HepG2 (cell line): ENCODE data around the gene SNAI3. TPM values are rescaled to one million over a fixed set of nuclear protein-coding genes. Genes with fewer than 3 reads are reported as not detected.
A peak's percentile ranks its signal among the peaks of the same experiment; 100 is the strongest.

Experiments
- ATAC-seq: fragments of 200-7000 bp; cut with Tn5 transposase; 3 replicates; pipeline ENCODE4 v1.9.1; 2020; ENCODE audit warnings: mild to moderate bottlenecking, moderate library complexity
- BruUV-seq: library from RNA; stranded (reverse); fragments of 400-500 nt; replicated peaks from 2 replicates; lab custom pipeline; 2021; lab: Mats Ljungman, UMichigan
- CTCF ChIA-PET: fragments of 300-600 bp; formaldehyde crosslinking; extraction: SDS; loops from one replicate; lab custom pipeline; 2021; ENCODE audit warnings: low total read pairs, inconsistent platforms, low intra/inter-chr PET ratio; lab: Yijun Ruan, JAX
- POLR2A ChIA-PET: fragments of 350-600 bp; sonication (Branson Sonifier 250); formaldehyde crosslinking; loops from one replicate; lab custom pipeline; 2020; ENCODE audit warnings: antibody characterized with exemption, inconsistent platforms; lab: Yijun Ruan, JAX
- DNase-seq: peaks from one replicate; pipeline ENCODE4 v3.0.0-alpha.2; 2015; ENCODE audit warnings: low spot score
- FAIRE-seq: peaks from 3 replicates; lab custom pipeline; 2011; peaks lifted over from hg19 to GRCh38; lab: Jason Lieb, UNC
- H2AFZ ChIP-seq: one replicate; pipeline ENCODE4 v1.6.1; 2011; ENCODE audit warnings: low read length, inconsistent platforms
- H3K27ac ChIP-seq: fragments of 300-600 bp; 3 replicates; pipeline ENCODE4 v1.8.0; 2011; ENCODE audit warnings: mixed run types, mild to moderate bottlenecking, mixed read lengths, low read length, inconsistent platforms; ENCODE audit not compliant: insufficient read depth; ENCODE audit errors: extremely low read length
- H3K27me3 ChIP-seq, 2 experiments: fragments of 200-600 bp in 1 of 2; 2 replicates in 1 of 2; 3 replicates in 1 of 2; pipeline versions ENCODE4 v1.6.0 to v1.8.0; 2011; ENCODE audit warnings: low read length in 2 of 2, mild to moderate bottlenecking in 2 of 2, moderate library complexity in 2 of 2, inconsistent platforms in 1 of 2; ENCODE audit not compliant: insufficient read depth in 2 of 2, control insufficient read depth in 1 of 2
- H3K36me3 ChIP-seq, 2 experiments: fragments of 200-600 bp in 1 of 2; replicated peaks in 1 of 2; 2 replicates in 1 of 2; 3 replicates in 1 of 2; pipeline versions ENCODE4 v1.5.1 to v1.8.0; 2011; ENCODE audit warnings: low read length in 2 of 2, inconsistent platforms in 1 of 2; ENCODE audit not compliant: insufficient read depth in 2 of 2, control insufficient read depth in 1 of 2
- H3K4me1 ChIP-seq: 2 replicates; pipeline ENCODE4 v1.5.1; 2012; ENCODE audit warnings: low read length, inconsistent platforms; ENCODE audit not compliant: insufficient read depth
- H3K4me2 ChIP-seq: 2 replicates; pipeline ENCODE4 v1.6.0; 2011; ENCODE audit warnings: low read depth, low read length, inconsistent platforms
- H3K4me3 ChIP-seq, 3 experiments: fragments of 200-600 bp in 1 of 3; sonication (generic), shearing (Covaris generic) in 1 of 3; replicated peaks in 1 of 3; 2 replicates each; pipeline ENCODE4 v1.5.1; 2011 to 2016; ENCODE audit warnings: low read length in 3 of 3, inconsistent platforms in 2 of 3, low read depth in 2 of 3, mild to moderate bottlenecking in 2 of 3, control low read depth in 1 of 3, mixed read lengths in 1 of 3; ENCODE audit not compliant: insufficient read depth in 1 of 3
- H3K79me2 ChIP-seq: one replicate; pipeline ENCODE4 v1.6.1; 2011; ENCODE audit warnings: low read length, inconsistent platforms; ENCODE audit not compliant: insufficient read depth
- H3K9ac ChIP-seq: 2 replicates; pipeline ENCODE4 v1.6.0; 2011; ENCODE audit warnings: mild to moderate bottlenecking, low read depth, low read length, inconsistent platforms; ENCODE audit not compliant: insufficient read depth
- H3K9me3 ChIP-seq: 2 replicates; pipeline ENCODE4 v1.5.1; 2012; ENCODE audit warnings: mild to moderate bottlenecking, low read length
- H4K20me1 ChIP-seq: 2 replicates; pipeline ENCODE4 v1.6.0; 2011; ENCODE audit warnings: inconsistent platforms, mild to moderate bottlenecking, low read length, moderate library complexity; ENCODE audit not compliant: insufficient read depth
- ATF7 ChIP-seq, 2 experiments: fragments of 450-650 bp in 1 of 2; sonication (generic) in 1 of 2; formaldehyde crosslinking in 1 of 2; IDR thresholded peaks; 2 replicates each; pipeline versions ENCODE4 v1.4.0 to v1.6.1; 2016 to 2020; ENCODE audit warnings: antibody characterized with exemption in 1 of 2, mild to moderate bottlenecking in 1 of 2, missing genetic modification reagents in 1 of 2
- CBX5 ChIP-seq: sonication (generic); formaldehyde crosslinking; IDR thresholded peaks from 2 replicates; pipeline ENCODE4 v1.4.0; 2020; ENCODE audit warnings: missing genetic modification reagents, borderline replicate concordance
- CENPT ChIP-seq: sonication (generic); formaldehyde crosslinking; IDR thresholded peaks from 2 replicates; pipeline ENCODE4 v1.8.0; 2022; ENCODE audit warnings: low read depth, mild to moderate bottlenecking, moderate library complexity, missing genetic modification reagents
- CREM ChIP-seq, 2 experiments: sonication (generic) in 1 of 2; formaldehyde crosslinking in 1 of 2; IDR thresholded peaks; 2 replicates each; pipeline versions ENCODE4 v1.4.0 to v1.6.1; 2016 to 2020; ENCODE audit warnings: antibody characterized with exemption in 1 of 2, mild to moderate bottlenecking in 1 of 2, missing genetic modification reagents in 1 of 2
- HOXA5 ChIP-seq: sonication (generic); formaldehyde crosslinking; IDR thresholded peaks from 2 replicates; pipeline ENCODE4 v1.4.0; 2020; ENCODE audit warnings: missing genetic modification reagents
- ONECUT2 ChIP-seq: sonication (generic); formaldehyde crosslinking; IDR thresholded peaks from 2 replicates; pipeline ENCODE4 v1.4.0; 2020; ENCODE audit warnings: missing genetic modification reagents
- SRSF4 ChIP-seq: fragments of 200-400 bp; formaldehyde crosslinking; IDR thresholded peaks from one replicate; pipeline ENCODE4 v1.6.1; 2018; ENCODE audit warnings: mild to moderate bottlenecking, low read depth, low read length, moderate library complexity; ENCODE audit not compliant: poor library complexity, severe bottlenecking
- TEAD2 ChIP-seq: sonication (generic); formaldehyde crosslinking; IDR thresholded peaks from 2 replicates; pipeline ENCODE4 v1.9.0; 2021; ENCODE audit warnings: missing genetic modification reagents
- ZMYM4 ChIP-seq: sonication (generic); formaldehyde crosslinking; IDR thresholded peaks from 2 replicates; pipeline ENCODE4 v1.8.1; 2023; ENCODE audit warnings: mild to moderate bottlenecking, missing genetic modification reagents
- ZNF296 ChIP-seq: sonication (generic); formaldehyde crosslinking; conservative IDR thresholded peaks from 2 replicates; pipeline ENCODE4 v1.5.0; 2020; ENCODE audit warnings: mild to moderate bottlenecking, missing genetic modification reagents
- ZNF598 ChIP-seq: sonication (generic); formaldehyde crosslinking; IDR thresholded peaks from 2 replicates; pipeline ENCODE4 v1.5.1; 2020; ENCODE audit warnings: mild to moderate bottlenecking, missing genetic modification reagents, borderline replicate concordance
- ZNF788 ChIP-seq: sonication (generic); formaldehyde crosslinking; IDR thresholded peaks from 2 replicates; pipeline ENCODE4 v1.5.0; 2020; ENCODE audit warnings: mild to moderate bottlenecking, missing genetic modification reagents, borderline replicate concordance
- WGBS: methylation state at CpG from one replicate; pipeline ENCODE4 v1.1.6; 2017; ENCODE audit warnings: low lambda C conversion rate; 5-methylcytosine and 5-hydroxymethylcytosine counted together
- in situ Hi-C: cut with HindIII; loops from 2 replicates; pipeline ENCODE4 v1.10.0; 2017; ENCODE audit warnings: low pct_unique_long_range_greater_than_20kb; ENCODE audit not compliant: extremely low pct_ligation_motif_present
- intact Hi-C: fragments of 100-400 bp; cut with micrococcal nuclease; formaldehyde crosslinking; loops from one replicate; pipeline ENCODE4 v1.10.0; 2022; ENCODE audit not compliant: unreplicated experiment
- polyA plus RNA-seq, 8 experiments: library from polyadenylated mRNA; depleted of rRNA in 3 of 8; stranded (reverse) in 7 of 8; unstranded in 1 of 8; fragments of >200 nt; fragmentation: Illumina TruSeq in 4 of 8; extraction: Trizol in 4 of 8; gene quantifications; 2 replicates each; pipeline versions ENCODE4 v1.2.1 to v1.2.3, GENCODE V29; 2011 to 2016; ENCODE audit warnings: low read depth in 4 of 8, missing spikeins in 1 of 8, mixed read lengths in 1 of 8; ENCODE audit not compliant: insufficient read depth in 1 of 8
- total RNA-seq, 5 experiments: library from RNA; depleted of rRNA; stranded (reverse); fragments of >200 nt; fragmentation: Illumina TruSeq; extraction: Trizol; gene quantifications; 2 replicates each; pipeline ENCODE4 v1.2.3, GENCODE V29; 2016; ENCODE audit warnings: low read depth in 1 of 5
- TF ChIP-seq, protein P1 (sequence below): sonication (generic); formaldehyde crosslinking; conservative IDR thresholded peaks from 2 replicates; pipeline ENCODE4 v1.4.0; 2020; ENCODE audit warnings: missing genetic modification reagents
- TF ChIP-seq, protein P2 (sequence below): sonication (generic); formaldehyde crosslinking; IDR thresholded peaks from 2 replicates; pipeline ENCODE4 v1.8.0; 2022; ENCODE audit warnings: missing genetic modification reagents, mild to moderate bottlenecking, moderate library complexity, borderline replicate concordance
- TF ChIP-seq, protein P3 (sequence below): sonication (generic); formaldehyde crosslinking; IDR thresholded peaks from 2 replicates; pipeline ENCODE4 v1.4.0; 2020; ENCODE audit warnings: missing genetic modification reagents, borderline replicate concordance

SNAI3 gene
- total and polyA plus RNA-seq, 2 of the 13 experiments (the other 11 are each of a cell fraction or from before 2014, with no cell fraction given) = 0.09 to 0.18 TPM

DNA sequence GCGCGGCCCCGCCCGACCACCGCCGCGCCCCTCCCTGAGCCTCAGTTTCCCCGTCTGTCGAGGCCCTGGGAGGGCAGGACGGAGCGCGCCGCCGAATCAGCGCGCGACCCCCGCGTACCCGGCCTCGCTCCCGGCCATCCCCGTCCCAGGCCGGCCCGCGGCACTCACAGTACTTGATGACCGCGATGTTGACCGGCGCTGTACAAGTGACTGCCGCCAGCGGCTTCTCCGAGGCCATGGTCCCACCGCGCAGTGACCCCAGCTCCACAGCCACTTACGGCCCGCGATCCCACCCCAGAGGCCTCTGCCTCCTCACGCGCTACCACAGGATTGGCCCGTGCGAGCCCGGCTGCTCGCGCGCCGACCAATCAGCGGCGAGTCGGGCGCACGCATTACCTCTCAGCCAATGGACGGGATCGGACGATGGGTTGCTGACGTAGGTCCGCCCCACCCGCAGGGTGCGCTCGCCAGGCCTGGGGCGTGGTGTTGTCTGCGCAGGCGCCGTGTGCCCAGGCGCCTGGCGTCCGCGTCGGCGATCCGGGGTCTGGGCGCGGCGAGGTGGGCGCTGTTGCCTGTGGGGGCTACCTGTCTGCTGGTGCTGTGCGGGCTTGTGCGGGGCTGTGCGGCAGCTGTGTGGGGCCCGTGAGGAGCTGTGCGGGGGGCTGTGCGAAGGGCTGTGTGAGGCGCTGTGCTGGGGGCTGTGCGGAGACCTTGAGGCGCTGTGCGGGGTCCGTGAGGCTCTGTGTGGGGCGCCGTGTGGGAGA is 23.3 kb downstream of the SNAI3 start, which contains the start of gene MVD:
Gene MVD, minus strand, starts transcription at position 249 of the 764 bp plus-strand sequence. Its CDS starts 11 bp downstream, at position 238.
- ChIA-PET POLR2A (interaction anchor here (0.8 to 2.6 kb wide), 13 partner anchors 9 to 121 kb away, joined by 3 to 51 read pairs (median 4); partner anchors contain the start of genes CYBA and ZC3H18), CTCF (no interaction called here)
- Histone ChIP-seq H3K9ac (peak within 1 kb of the TSS; percentile 96), H2AFZ (no peak within 1 kb of the TSS), H3K36me3 (peaks cover 4 to 22% of the 10 kb centered on the region in 2 experiments), H3K27me3 (no peaks in the 10 kb centered on the region), H3K79me2 (peaks cover 75% of the 10 kb centered on the region), H3K4me2 (peak within 1 kb of the TSS; percentile 82), H3K27ac (peak within 1 kb of the TSS; percentile 78), H3K9me3 (no peaks in the 10 kb centered on the region), H4K20me1 (peaks cover 37% of the 10 kb centered on the region), H3K4me3 (peak within 1 kb of the TSS; percentile 81 to 95 (median 91)), H3K4me1 (peaks cover 44% of the 10 kb centered on the region)
- FAIRE-seq (peak; percentile 99), DNase-seq (peak; percentile 98), ATAC-seq (peak; percentile 97)
- 2% methylated on average over 22 of the region's 88 CpGs for WGBS
- no TSS peak for BruUV-seq
- in situ Hi-C loops = no loop called here
- intact Hi-C loops = loop anchor here (2.0 kb wide), 1 partner anchor 38 kb away; no protein-coding TSS in a partner anchor
- TF ChIP-seq ATF7 (IDR thresholded peaks at IDR 0.05) (no peak), ATF7 (CRISPR knock-in tag; IDR thresholded peaks at IDR 0.05) (peak; percentile 67; the same call in 1 of the 2 replicates), CBX5 (CRISPR knock-in tag) (no peak; the same call in 1 of the 2 replicates), CENPT (peak; percentile 85; the same call in 1 of the 2 replicates), ZNF296 (CRISPR knock-in tag) (no peak), ONECUT2 (CRISPR knock-in tag) (no peak), CREM (IDR thresholded peaks at IDR 0.05) (peak; percentile 91), CREM (CRISPR knock-in tag; IDR thresholded peaks at IDR 0.05) (peak; percentile 50; the same call in 1 of the 2 replicates), HOXA5 (CRISPR knock-in tag) (no peak; the same call in 1 of the 2 replicates), TEAD2 (CRISPR knock-in tag) (no peak; the same call in 1 of the 2 replicates), ZNF598 (CRISPR knock-in tag) (peak; percentile 96), ZNF788 (CRISPR knock-in tag) (peak; percentile 90), SRSF4 (no peak), ZMYM4 (CRISPR knock-in tag) (peak; percentile 94)
- TF ChIP-seq, protein P1, sequence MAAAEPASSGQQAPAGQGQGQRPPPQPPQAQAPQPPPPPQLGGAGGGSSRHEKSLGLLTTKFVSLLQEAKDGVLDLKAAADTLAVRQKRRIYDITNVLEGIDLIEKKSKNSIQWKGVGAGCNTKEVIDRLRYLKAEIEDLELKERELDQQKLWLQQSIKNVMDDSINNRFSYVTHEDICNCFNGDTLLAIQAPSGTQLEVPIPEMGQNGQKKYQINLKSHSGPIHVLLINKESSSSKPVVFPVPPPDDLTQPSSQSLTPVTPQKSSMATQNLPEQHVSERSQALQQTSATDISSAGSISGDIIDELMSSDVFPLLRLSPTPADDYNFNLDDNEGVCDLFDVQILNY (CRISPR knock-in tag) = no peak; the same call in 1 of the 2 replicates
- TF ChIP-seq, protein P2, sequence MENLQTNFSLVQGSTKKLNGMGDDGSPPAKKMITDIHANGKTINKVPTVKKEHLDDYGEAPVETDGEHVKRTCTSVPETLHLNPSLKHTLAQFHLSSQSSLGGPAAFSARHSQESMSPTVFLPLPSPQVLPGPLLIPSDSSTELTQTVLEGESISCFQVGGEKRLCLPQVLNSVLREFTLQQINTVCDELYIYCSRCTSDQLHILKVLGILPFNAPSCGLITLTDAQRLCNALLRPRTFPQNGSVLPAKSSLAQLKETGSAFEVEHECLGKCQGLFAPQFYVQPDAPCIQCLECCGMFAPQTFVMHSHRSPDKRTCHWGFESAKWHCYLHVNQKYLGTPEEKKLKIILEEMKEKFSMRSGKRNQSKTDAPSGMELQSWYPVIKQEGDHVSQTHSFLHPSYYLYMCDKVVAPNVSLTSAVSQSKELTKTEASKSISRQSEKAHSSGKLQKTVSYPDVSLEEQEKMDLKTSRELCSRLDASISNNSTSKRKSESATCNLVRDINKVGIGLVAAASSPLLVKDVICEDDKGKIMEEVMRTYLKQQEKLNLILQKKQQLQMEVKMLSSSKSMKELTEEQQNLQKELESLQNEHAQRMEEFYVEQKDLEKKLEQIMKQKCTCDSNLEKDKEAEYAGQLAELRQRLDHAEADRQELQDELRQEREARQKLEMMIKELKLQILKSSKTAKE (CRISPR knock-in tag) = peak; percentile 47; the same call in 1 of the 2 replicates
- TF ChIP-seq, protein P3, sequence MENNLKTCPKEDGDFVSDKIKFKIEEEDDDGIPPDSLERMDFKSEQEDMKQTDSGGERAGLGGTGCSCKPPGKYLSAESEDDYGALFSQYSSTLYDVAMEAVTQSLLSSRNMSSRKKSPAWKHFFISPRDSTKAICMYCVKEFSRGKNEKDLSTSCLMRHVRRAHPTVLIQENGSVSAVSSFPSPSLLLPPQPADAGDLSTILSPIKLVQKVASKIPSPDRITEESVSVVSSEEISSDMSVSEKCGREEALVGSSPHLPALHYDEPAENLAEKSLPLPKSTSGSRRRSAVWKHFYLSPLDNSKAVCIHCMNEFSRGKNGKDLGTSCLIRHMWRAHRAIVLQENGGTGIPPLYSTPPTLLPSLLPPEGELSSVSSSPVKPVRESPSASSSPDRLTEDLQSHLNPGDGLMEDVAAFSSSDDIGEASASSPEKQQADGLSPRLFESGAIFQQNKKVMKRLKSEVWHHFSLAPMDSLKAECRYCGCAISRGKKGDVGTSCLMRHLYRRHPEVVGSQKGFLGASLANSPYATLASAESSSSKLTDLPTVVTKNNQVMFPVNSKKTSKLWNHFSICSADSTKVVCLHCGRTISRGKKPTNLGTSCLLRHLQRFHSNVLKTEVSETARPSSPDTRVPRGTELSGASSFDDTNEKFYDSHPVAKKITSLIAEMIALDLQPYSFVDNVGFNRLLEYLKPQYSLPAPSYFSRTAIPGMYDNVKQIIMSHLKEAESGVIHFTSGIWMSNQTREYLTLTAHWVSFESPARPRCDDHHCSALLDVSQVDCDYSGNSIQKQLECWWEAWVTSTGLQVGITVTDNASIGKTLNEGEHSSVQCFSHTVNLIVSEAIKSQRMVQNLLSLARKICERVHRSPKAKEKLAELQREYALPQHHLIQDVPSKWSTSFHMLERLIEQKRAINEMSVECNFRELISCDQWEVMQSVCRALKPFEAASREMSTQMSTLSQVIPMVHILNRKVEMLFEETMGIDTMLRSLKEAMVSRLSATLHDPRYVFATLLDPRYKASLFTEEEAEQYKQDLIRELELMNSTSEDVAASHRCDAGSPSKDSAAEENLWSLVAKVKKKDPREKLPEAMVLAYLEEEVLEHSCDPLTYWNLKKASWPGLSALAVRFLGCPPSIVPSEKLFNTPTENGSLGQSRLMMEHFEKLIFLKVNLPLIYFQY (CRISPR knock-in tag) = no peak
